VCaP (cell line): ENCODE data around the gene ARG2.

Source experiments
- H3K27ac ChIP-seq: fragments of 450-650 bp; 2 replicates; pipeline ENCODE4 v1.5.1; 2017
- CTCF ChIP-seq: fragments of 450-650 bp; conservative IDR thresholded peaks from 2 replicates; pipeline ENCODE4 v1.5.1; 2017; ENCODE audit warnings: mild to moderate bottlenecking, moderate library complexity

Gene ARG2

GRCh38 chr14:67697006-67697405 lies 77.3 kb downstream of the ARG2 start:
- peak overlapping the region; percentile 99 for H3K27ac ChIP-seq
- no peak for TF ChIP-seq CTCF

DNA sequence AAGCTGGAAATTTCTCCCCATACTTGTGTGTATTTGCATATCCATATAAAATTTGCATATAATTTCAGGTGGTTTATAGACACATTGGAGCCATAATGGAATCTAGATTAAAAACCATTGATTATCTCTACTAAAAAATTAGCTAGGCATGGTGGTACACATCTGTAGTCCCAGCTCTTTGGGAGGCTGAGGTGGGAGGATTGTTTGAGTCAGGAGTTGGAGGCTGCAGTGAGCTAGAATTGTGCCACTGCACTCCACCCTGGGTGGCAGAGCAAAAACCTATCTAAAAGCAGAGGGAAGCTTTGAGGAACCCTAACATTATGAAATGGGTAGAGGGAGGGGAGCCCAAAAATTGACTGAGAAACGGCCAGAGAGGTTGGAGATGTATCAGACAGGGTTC lies 78.5 kb downstream of the ARG2 start:
- TF ChIP-seq CTCF = no peak
- H3K27ac ChIP-seq = peak overlapping the region; percentile 99
